GM23338 (cell line): ENCODE measurements around the gene NRP1. TPM values are rescaled to one million over a fixed set of nuclear protein-coding genes. Genes with fewer than 3 reads are reported as not detected.

ENCODE experiments used
- ATAC-seq: fragments of 200-7000 bp; cut with Tn5 transposase; 3 replicates; pipeline ENCODE4 v1.9.1; 2020
- DNase-seq: peaks from one replicate; pipeline ENCODE4 v3.0.0-alpha.2; 2015; ENCODE audit warnings: low spot score
- H2AFZ ChIP-seq: fragments of 200-600 bp; sonication (generic); 2 replicates; pipeline ENCODE4 v1.8.0; 2016; ENCODE audit warnings: antibody characterized with exemption, mild to moderate bottlenecking, moderate library complexity
- H3F3A ChIP-seq: fragments of 200-600 bp; sonication (generic); replicated peaks from 2 replicates; pipeline ENCODE4 v1.8.0; 2017; ENCODE audit warnings: antibody characterized with exemption, mixed run types, low read depth
- H3K27ac ChIP-seq: fragments of 200-600 bp; sonication (generic); 2 replicates; pipeline ENCODE4 v1.6.1; 2016; ENCODE audit warnings: low read depth
- H3K27me3 ChIP-seq: fragments of 200-600 bp; sonication (generic); 2 replicates; pipeline ENCODE4 v1.8.0; 2016; ENCODE audit warnings: mild to moderate bottlenecking, mixed run types, moderate library complexity; ENCODE audit not compliant: insufficient read depth
- H3K36me3 ChIP-seq: fragments of 200-600 bp; sonication (generic); 2 replicates; pipeline ENCODE4 v1.8.0; 2016; ENCODE audit warnings: mild to moderate bottlenecking; ENCODE audit not compliant: insufficient read depth
- H3K4me1 ChIP-seq: fragments of 200-600 bp; sonication (generic); 2 replicates; pipeline ENCODE4 v1.8.0; 2016; ENCODE audit warnings: mild to moderate bottlenecking, moderate library complexity; ENCODE audit not compliant: insufficient read depth
- H3K4me2 ChIP-seq: fragments of 200-600 bp; sonication (generic); 2 replicates; pipeline ENCODE4 v1.7.1; 2017; ENCODE audit warnings: mixed run types
- H3K4me3 ChIP-seq: fragments of 200-600 bp; sonication (generic); 2 replicates; pipeline ENCODE4 v1.6.1; 2016; ENCODE audit warnings: mixed run types
- H3K79me2 ChIP-seq: fragments of 200-600 bp; sonication (generic); replicated peaks from 2 replicates; pipeline ENCODE4 v1.8.0; 2017; ENCODE audit warnings: mild to moderate bottlenecking; ENCODE audit not compliant: insufficient read depth
- H3K9me2 ChIP-seq: fragments of 200-600 bp; sonication (generic); 2 replicates; pipeline ENCODE4 v1.8.0; 2017; ENCODE audit not compliant: insufficient read depth
- H4K20me1 ChIP-seq: fragments of 200-600 bp; sonication (generic); replicated peaks from 2 replicates; pipeline ENCODE4 v1.8.0; 2017; ENCODE audit warnings: mild to moderate bottlenecking; ENCODE audit not compliant: insufficient read depth
- H3K27ac Mint-ChIP-seq: 2 replicates; pipeline ENCODE4 v1.8.0; 2020; ENCODE audit warnings: inconsistent platforms, mild to moderate bottlenecking, moderate library complexity, mixed read lengths
- H3K27me3 Mint-ChIP-seq: 3 replicates; pipeline ENCODE4 v1.8.0; 2022; ENCODE audit warnings: low read depth, mild to moderate bottlenecking, moderate library complexity, mixed read lengths, inconsistent platforms; ENCODE audit not compliant: insufficient read depth, poor library complexity
- H3K36me3 Mint-ChIP-seq: 3 replicates; pipeline ENCODE4 v1.8.0; 2021; ENCODE audit warnings: low read depth, mild to moderate bottlenecking, inconsistent platforms, moderate library complexity, mixed read lengths
- H3K4me1 Mint-ChIP-seq: 3 replicates; pipeline ENCODE4 v1.8.0; 2020; ENCODE audit warnings: mild to moderate bottlenecking, inconsistent platforms, mixed read lengths
- H3K4me3 Mint-ChIP-seq: 3 replicates; pipeline ENCODE4 v1.8.0; 2021; ENCODE audit warnings: moderate library complexity, mild to moderate bottlenecking, inconsistent platforms, mixed read lengths
- H3K9me3 Mint-ChIP-seq: 3 replicates; pipeline ENCODE4 v1.8.0; 2020; ENCODE audit warnings: moderate library complexity, mild to moderate bottlenecking, inconsistent platforms, mixed read lengths
- CREB1 ChIP-seq: fragments of 250-450 bp; sonication (Bioruptor Pico); IDR thresholded peaks from 2 replicates; pipeline ENCODE4 v1.5.0; 2020; ENCODE audit warnings: low read depth, mild to moderate bottlenecking, moderate library complexity
- ETS1 ChIP-seq: IDR thresholded peaks from 2 replicates; pipeline ENCODE4 v1.6.1; 2016; ENCODE audit warnings: antibody characterized with exemption
- EZH2 ChIP-seq: fragments of 200-600 bp; sonication (generic); IDR thresholded peaks from one replicate; pipeline ENCODE4 v1.8.0; 2017; ENCODE audit warnings: antibody characterized with exemption, mild to moderate bottlenecking, low read depth; ENCODE audit not compliant: unreplicated experiment
- EZH2phosphoT487 ChIP-seq: fragments of 200-600 bp; sonication (generic); IDR thresholded peaks from one replicate; pipeline ENCODE4 v1.8.1; 2018; ENCODE audit warnings: antibody characterized with exemption; ENCODE audit not compliant: unreplicated experiment
- JUNB ChIP-seq: IDR thresholded peaks from one replicate; pipeline ENCODE4 v1.6.1; 2016; ENCODE audit warnings: antibody characterized with exemption; ENCODE audit not compliant: unreplicated experiment
- NANOG ChIP-seq: IDR thresholded peaks from 2 replicates; pipeline ENCODE4 v1.6.1; 2016; ENCODE audit warnings: antibody characterized with exemption, borderline replicate concordance
- POLR2AphosphoS5 ChIP-seq: IDR thresholded peaks from 2 replicates; pipeline ENCODE4 v1.6.1; 2016; ENCODE audit warnings: antibody characterized with exemption, low read depth
- STAT1 ChIP-seq: IDR thresholded peaks from one replicate; pipeline ENCODE4 v1.6.1; 2016; ENCODE audit warnings: antibody characterized with exemption; ENCODE audit not compliant: unreplicated experiment
- ZNF114 ChIP-seq: fragments of 250-450 bp; sonication (Bioruptor Pico); IDR thresholded peaks from 2 replicates; pipeline ENCODE4 v1.5.0; 2020; ENCODE audit warnings: mild to moderate bottlenecking, moderate library complexity
- ZNF331 ChIP-seq: fragments of 250-450 bp; sonication (Bioruptor Pico); IDR thresholded peaks from 2 replicates; pipeline ENCODE4 v1.5.0; 2020; ENCODE audit warnings: low read depth, mild to moderate bottlenecking, moderate library complexity
- polyA plus RNA-seq: library from polyadenylated mRNA; unstranded; fragments of >200 nt; fragmentation: Nextera tagmentation; extraction: Ambion mirVana; gene quantifications from 2 replicates; pipeline ENCODE4 v1.2.1, GENCODE V29; 2016
- total RNA-seq: library from RNA; depleted of rRNA; stranded (reverse); fragments of >200 nt; shearing (Covaris generic); gene quantifications from 2 replicates; pipeline ENCODE4 v1.2.3, GENCODE V29; 2014
- TF ChIP-seq, protein P1 (sequence below): IDR thresholded peaks from one replicate; pipeline ENCODE4 v1.6.1; 2018; ENCODE audit warnings: antibody characterized with exemption; ENCODE audit not compliant: unreplicated experiment
- TF ChIP-seq, protein P2 (sequence below), 2 experiments: fragments of 200-600 bp in 1 of 2; sonication (generic) in 1 of 2; conservative IDR thresholded peaks; 2 replicates each; pipeline versions ENCODE4 v1.5.1 to v1.6.1; 2016 to 2017; ENCODE audit warnings: antibody characterized with exemption in 2 of 2, low read depth in 2 of 2, mild to moderate bottlenecking in 2 of 2, moderate library complexity in 1 of 2
- TF ChIP-seq, protein P3 (sequence below): fragments of 250-450 bp; sonication (Bioruptor Pico); IDR thresholded peaks from 2 replicates; pipeline ENCODE4 v1.5.0; 2020; ENCODE audit warnings: mild to moderate bottlenecking, moderate library complexity

NRP1 gene
- total and polyA plus RNA-seq, 2 experiments from 2014 or later, result 2.9 to 3.5 TPM

DNA sequence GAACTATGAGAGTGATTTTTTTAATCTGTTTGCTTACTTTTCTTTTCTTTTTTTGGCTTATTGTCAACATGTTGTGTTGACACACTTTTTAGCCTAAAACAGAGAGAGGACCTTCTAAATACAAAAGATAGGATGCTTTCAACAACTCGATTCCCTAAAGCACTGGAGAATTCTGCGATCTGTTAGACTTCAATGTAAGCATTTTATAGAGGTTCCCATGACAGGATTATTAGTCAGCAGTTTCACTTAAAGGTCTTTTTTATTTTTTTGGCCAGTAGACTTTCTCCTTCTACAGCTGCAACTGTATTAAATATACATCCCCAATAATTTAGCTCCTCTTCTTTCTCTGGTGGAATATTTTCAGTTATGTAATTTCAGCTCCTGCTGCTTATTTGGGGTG is 12.7 kb upstream of the NRP1 start (continued):
- TF ChIP-seq, protein P1, sequence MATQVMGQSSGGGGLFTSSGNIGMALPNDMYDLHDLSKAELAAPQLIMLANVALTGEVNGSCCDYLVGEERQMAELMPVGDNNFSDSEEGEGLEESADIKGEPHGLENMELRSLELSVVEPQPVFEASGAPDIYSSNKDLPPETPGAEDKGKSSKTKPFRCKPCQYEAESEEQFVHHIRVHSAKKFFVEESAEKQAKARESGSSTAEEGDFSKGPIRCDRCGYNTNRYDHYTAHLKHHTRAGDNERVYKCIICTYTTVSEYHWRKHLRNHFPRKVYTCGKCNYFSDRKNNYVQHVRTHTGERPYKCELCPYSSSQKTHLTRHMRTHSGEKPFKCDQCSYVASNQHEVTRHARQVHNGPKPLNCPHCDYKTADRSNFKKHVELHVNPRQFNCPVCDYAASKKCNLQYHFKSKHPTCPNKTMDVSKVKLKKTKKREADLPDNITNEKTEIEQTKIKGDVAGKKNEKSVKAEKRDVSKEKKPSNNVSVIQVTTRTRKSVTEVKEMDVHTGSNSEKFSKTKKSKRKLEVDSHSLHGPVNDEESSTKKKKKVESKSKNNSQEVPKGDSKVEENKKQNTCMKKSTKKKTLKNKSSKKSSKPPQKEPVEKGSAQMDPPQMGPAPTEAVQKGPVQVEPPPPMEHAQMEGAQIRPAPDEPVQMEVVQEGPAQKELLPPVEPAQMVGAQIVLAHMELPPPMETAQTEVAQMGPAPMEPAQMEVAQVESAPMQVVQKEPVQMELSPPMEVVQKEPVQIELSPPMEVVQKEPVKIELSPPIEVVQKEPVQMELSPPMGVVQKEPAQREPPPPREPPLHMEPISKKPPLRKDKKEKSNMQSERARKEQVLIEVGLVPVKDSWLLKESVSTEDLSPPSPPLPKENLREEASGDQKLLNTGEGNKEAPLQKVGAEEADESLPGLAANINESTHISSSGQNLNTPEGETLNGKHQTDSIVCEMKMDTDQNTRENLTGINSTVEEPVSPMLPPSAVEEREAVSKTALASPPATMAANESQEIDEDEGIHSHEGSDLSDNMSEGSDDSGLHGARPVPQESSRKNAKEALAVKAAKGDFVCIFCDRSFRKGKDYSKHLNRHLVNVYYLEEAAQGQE, result no peak

- Histone ChIP-seq H3K9me2 (no peaks in the 10 kb centered on the region), H3K27me3 (no peaks in the 10 kb centered on the region), H4K20me1 (no peaks in the 10 kb centered on the region), H3K27ac (no peak overlapping the region), H3K79me2 (no peaks in the 10 kb centered on the region), H3F3A (no peaks in the 10 kb centered on the region), H3K4me1 (0 out of 2 replicates have a peak, but pooled peaks cover 8% of the 10 kb centered on the region), H2AFZ (no peak overlapping the region), H3K36me3 (no peaks in the 10 kb centered on the region), H3K4me2 (no peak overlapping the region), H3K4me3 (no peak overlapping the region)
- no peaks in the 10 kb centered on the region for H3K36me3 Mint-ChIP-seq
- no peaks in the 10 kb centered on the region for H3K9me3 Mint-ChIP-seq
- no peak for ATAC-seq
- no peak overlapping the region for H3K4me3 Mint-ChIP-seq
- peaks cover 12% of the 10 kb centered on the region; the same call in 2 of the 3 replicates for H3K4me1 Mint-ChIP-seq
- DNase-seq, result no peak
- no peak overlapping the region for H3K27ac Mint-ChIP-seq
- no peaks in the 10 kb centered on the region for H3K27me3 Mint-ChIP-seq
- TF ChIP-seq JUNB (no peak), ETS1 (no peak), POLR2AphosphoS5 (no peak), EZH2 (no peak), STAT1 (no peak), EZH2phosphoT487 (no peak), NANOG (no peak), ZNF331 (CRISPR knock-in tag) (no peak), ZNF114 (CRISPR knock-in tag) (no peak), CREB1 (CRISPR knock-in tag) (no peak)
- TF ChIP-seq, protein P2, sequence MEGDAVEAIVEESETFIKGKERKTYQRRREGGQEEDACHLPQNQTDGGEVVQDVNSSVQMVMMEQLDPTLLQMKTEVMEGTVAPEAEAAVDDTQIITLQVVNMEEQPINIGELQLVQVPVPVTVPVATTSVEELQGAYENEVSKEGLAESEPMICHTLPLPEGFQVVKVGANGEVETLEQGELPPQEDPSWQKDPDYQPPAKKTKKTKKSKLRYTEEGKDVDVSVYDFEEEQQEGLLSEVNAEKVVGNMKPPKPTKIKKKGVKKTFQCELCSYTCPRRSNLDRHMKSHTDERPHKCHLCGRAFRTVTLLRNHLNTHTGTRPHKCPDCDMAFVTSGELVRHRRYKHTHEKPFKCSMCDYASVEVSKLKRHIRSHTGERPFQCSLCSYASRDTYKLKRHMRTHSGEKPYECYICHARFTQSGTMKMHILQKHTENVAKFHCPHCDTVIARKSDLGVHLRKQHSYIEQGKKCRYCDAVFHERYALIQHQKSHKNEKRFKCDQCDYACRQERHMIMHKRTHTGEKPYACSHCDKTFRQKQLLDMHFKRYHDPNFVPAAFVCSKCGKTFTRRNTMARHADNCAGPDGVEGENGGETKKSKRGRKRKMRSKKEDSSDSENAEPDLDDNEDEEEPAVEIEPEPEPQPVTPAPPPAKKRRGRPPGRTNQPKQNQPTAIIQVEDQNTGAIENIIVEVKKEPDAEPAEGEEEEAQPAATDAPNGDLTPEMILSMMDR (conservative IDR thresholded peaks at IDR 0.05; ENCODE audit: low read depth in 2 of 2), result no peak
- TF ChIP-seq, protein P3, sequence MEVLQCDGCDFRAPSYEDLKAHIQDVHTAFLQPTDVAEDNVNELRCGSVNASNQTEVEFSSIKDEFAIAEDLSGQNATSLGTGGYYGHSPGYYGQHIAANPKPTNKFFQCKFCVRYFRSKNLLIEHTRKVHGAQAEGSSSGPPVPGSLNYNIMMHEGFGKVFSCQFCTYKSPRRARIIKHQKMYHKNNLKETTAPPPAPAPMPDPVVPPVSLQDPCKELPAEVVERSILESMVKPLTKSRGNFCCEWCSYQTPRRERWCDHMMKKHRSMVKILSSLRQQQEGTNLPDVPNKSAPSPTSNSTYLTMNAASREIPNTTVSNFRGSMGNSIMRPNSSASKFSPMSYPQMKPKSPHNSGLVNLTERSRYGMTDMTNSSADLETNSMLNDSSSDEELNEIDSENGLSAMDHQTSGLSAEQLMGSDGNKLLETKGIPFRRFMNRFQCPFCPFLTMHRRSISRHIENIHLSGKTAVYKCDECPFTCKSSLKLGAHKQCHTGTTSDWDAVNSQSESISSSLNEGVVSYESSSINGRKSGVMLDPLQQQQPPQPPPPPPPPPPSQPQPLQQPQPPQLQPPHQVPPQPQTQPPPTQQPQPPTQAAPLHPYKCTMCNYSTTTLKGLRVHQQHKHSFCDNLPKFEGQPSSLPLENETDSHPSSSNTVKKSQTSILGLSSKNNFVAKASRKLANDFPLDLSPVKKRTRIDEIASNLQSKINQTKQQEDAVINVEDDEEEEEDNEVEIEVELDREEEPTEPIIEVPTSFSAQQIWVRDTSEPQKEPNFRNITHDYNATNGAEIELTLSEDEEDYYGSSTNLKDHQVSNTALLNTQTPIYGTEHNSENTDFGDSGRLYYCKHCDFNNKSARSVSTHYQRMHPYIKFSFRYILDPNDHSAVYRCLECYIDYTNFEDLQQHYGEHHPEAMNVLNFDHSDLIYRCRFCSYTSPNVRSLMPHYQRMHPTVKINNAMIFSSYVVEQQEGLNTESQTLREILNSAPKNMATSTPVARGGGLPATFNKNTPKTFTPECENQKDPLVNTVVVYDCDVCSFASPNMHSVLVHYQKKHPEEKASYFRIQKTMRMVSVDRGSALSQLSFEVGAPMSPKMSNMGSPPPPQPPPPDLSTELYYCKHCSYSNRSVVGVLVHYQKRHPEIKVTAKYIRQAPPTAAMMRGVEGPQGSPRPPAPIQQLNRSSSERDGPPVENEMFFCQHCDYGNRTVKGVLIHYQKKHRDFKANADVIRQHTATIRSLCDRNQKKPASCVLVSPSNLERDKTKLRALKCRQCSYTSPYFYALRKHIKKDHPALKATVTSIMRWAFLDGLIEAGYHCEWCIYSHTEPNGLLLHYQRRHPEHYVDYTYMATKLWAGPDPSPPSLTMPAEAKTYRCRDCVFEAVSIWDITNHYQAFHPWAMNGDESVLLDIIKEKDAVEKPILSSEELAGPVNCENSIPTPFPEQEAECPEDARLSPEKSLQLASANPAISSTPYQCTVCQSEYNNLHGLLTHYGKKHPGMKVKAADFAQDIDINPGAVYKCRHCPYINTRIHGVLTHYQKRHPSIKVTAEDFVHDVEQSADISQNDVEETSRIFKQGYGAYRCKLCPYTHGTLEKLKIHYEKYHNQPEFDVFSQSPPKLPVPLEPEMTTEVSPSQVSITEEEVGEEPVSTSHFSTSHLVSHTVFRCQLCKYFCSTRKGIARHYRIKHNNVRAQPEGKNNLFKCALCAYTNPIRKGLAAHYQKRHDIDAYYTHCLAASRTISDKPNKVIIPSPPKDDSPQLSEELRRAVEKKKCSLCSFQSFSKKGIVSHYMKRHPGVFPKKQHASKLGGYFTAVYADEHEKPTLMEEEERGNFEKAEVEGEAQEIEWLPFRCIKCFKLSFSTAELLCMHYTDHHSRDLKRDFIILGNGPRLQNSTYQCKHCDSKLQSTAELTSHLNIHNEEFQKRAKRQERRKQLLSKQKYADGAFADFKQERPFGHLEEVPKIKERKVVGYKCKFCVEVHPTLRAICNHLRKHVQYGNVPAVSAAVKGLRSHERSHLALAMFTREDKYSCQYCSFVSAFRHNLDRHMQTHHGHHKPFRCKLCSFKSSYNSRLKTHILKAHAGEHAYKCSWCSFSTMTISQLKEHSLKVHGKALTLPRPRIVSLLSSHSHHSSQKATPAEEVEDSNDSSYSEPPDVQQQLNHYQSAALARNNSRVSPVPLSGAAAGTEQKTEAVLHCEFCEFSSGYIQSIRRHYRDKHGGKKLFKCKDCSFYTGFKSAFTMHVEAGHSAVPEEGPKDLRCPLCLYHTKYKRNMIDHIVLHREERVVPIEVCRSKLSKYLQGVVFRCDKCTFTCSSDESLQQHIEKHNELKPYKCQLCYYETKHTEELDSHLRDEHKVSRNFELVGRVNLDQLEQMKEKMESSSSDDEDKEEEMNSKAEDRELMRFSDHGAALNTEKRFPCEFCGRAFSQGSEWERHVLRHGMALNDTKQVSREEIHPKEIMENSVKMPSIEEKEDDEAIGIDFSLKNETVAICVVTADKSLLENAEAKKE (CRISPR knock-in tag), result no peak
Measured at GRCh38 chr10:33345236-33345635, 10.8 kb upstream of the NRP1 start.
